GM19463 (cell line): ENCODE measurements around the gene REEP1.
A peak's percentile ranks its signal among the peaks of the same experiment; 100 is the strongest.
"Not testable (repeated sequence)": the region's sequence is repeated elsewhere in the genome, so short reads cannot be mapped to it uniquely, and the experiment has no call there.

ENCODE experiments used
- ATAC-seq: cut with Tn5 transposase; IDR thresholded peaks from one replicate; pipeline ENCODE4 v1.9.1; 2021; ENCODE audit warnings: mild to moderate bottlenecking, moderate library complexity; ENCODE audit not compliant: unreplicated experiment

Gene REEP1

DNA sequence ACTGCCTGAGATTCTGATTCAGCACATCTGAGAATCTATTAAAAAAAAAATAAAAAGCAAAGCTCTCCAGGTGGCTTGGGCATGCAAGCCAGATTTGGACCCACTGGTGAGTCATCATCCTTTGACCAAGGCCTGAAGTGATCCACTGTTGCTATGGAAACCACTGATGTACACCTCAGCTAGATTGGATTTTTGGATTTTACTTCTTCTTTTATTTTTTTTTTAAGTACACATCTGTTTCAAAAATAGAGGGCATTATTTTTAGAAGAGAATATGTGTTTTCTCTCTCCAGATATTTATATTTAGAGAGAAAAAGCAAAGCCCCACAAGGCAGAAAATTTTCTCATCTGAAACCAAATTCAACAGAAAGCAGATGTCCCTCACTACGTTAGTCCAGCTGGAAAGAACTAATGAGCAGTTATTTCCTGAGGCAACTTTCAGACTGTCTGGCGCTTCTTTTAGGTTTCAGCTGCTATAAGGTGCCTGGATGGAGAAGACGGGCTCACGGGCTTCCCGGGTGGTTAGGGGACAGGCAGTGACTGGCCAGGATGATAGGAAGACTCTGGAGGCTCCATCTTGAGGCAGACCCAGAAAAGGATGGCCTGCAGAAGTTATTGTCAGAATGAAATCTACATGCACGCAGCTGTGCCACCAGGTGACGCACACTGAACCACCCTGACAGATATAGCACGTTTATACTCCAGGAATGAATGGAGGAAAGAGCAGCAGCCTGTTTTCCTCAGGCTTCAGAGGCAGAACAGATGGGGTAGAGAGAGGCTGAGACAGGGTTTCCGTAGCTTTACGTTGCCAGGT is 87.6 kb downstream of the REEP1 start:
- ATAC-seq = peak; percentile 51

DNA sequence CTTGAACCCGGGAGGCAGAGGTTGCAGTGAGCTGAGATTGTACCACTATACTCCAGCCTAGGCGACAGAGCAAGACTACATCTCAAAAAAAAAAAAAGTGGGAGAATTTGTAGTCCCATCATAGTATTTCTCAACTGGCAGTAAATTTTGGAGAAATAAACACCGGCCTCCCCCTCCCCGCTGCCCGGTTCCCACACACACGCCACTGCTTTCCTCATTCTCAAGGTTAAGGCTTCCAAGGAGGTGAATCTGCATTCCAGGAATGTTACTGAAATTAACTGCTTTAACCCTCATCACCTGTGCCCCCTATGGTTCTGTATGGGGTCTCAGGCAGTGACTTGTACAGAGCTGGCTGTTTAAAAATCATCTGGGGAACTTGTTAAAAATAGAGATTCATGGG is 88.2 kb downstream of the REEP1 start:
- no peak for ATAC-seq

DNA sequence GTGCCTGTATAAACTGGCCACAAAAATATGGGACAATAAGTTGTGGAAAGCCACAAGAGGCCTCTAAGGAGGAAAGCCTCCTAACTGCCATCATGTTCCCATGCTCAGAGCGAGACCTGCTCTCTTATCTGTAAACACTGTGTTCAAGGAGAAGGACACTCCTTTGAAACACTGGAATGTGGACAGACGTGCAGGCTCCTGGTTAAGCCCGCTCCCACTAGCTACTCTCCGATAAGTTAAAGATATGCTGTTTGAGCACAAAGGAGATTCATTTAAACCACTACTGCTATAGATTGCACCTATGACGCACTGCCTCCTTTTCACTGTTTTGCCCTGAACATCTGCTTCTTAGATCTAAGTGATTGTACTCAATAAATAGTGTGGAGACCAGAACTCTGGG is 92.2 kb downstream of the REEP1 start:
- ATAC-seq = not testable (repeated sequence)

DNA sequence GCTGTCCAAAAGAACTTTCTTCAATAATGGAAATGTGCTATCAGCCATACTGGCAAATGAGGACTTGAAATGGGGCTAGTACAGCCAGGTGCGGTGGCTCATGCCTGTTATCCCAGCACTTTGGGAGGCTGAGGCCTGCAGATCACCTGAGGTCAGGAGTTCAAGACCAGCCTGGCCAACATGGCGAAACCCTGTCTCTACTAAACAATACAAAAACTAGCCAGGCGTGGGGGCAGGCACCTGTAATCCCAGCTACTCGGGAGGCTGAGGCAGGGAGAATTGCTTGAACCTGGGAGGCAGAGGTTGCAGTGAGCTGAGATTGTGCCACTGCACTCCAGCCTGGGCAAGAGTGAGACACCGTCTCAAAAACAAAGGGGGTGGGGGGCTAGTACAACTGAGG is 92.6 kb downstream of the REEP1 start:
- ATAC-seq = not testable (repeated sequence)

DNA sequence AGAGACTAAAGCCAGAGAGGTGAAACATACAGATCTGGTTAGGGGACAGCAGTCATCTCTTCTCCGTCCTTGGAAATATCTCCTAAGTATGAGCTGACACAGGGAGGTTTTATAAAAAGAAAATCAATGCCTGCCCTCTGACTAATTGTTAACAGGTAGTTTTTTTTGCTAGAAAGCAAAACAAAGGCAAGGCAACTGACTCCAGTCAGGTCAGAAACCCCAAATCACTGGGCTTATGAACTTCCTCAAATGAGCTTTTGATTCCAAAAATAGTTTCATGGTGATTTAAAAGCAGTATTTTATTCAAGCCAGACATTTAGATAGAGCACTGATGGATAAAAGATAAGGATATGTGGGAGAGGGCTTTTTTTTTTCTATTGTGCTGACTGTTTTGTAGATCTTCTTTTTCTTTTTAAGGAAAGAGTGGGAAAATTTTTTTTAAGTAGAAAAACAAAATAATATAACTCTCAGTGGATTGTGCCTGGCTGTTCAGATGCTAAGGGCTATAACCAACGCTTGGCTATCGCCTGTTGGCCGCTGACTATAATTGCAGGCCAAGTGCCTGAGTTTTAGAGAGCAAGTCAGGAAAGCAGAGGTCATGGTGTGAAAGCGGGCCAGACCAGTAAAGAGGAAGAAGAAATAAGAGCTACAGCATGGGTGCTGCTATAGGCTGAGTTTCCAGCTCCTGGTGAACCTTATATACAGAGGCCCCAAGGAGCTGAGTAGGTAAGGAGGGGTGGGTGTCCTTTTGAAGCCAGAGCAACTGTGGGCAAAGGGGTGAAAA is 93.3 kb downstream of the REEP1 start:
- ATAC-seq = no peak

DNA sequence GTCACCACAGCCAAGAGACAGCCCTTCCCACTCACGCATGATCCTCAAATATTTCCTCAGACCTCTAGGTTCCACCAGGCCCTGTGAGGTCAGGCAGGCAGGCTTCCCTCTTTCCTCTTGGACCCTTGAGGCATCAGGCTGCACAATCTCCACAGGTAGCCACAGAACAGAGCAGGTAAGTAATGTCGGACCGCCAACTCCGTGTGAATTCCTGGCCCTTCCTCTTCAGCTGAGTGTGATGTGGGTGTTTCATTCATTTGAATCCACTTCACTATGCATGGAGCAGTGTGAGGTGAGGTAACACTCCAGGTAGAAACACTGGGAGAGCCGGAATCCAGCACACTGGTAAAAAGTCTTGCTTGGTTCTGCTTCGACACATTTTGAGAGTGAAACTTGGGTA is 94.2 kb downstream of the REEP1 start:
- ATAC-seq = no peak

DNA sequence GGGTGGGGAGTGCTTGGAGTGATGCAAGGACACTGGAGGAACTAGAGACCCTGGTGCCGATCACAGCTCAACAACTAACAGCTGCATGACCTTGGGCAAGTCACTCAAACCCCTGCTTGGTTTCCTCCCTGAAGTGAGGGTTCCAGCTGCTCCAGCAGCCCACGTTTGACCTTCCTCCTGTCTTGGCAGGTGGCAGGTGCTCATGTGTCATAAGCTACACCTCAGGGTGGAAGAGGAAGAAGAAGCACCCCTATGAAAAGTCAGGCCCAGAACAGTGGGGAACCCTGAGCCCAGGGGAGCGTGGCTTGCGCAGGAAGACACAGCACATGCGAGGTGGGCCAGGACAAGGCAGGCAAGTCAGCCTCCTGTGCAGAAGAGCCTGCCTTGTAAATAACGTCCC is 95.8 kb downstream of the REEP1 start:
- ATAC-seq = no peak

DNA sequence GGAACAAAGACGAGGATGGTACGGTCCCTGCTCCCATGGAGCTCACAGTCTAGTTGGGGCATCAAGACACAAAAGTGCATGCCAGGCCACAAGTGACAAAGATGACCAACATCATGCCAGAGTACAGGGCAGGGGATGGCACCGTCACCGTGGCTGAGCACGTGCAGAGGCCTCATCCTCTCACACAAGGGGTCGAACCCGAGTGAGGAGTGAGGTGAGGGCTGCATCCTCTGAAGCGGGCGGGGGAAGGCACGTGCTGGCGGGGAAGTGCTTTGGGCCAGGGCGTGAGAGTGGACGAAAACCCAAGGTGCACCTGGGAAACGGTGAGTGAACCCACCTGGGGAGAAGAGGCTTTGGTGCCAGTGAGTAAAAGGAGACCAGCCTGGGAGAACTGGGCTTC is 97.2 kb downstream of the REEP1 start:
- ATAC-seq = no peak

DNA sequence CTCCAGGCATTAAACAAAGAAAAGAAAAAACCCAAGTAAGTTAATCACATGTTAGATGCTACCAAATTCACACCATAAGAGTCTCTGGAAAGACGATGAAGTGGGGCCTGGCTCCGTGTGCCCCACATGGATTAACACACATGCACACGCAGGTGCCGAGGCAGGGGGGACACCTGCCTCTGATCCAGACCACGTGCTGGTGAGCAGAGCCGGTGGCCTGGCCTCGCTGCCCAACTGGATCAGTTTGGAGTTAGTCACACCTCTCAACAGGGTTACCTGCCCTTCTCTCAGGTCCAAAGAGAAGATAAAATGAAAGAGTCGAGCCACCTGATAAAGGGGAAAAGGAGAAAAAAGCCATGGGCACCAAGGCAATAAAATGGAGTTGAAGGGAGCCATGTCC is 97.7 kb downstream of the REEP1 start:
- ATAC-seq = no peak

DNA sequence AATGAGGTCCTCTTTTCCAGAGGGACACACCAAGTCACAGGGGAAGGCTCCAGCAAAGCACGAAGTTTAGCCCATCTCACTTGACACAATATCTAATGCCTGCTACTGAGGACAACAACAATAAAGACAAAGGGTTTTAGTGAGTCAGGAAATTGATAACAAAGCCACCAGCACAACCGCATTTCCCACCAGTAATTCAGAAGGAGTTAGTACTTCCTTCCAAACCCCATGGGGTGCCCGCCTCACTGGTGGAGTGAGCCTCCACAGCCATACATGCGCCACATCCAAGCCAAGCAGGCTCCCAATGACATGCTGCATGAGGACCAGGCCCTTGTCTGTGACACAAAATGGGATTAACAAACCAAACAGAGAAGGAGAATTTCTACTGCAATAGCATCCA is 98.1 kb downstream of the REEP1 start:
- ATAC-seq = no peak

DNA sequence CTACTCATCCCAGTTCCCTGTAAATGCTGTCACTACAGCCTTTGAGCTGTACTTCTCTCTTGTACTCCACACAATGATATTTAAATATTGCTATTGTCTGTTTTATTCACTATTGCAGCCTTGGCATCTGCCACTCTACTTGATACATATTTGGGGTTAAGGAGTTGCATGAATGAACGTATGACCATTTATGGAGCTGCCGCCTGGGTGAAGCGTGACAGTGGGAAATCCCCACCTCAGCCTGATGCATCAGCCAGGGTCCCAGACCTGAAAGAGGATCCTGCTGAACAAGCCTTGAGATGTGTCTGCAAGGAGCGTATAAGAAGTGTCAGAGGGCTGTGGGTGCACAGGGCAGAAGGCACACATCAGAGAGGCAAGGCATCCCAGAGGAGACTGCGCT is 99.1 kb downstream of the REEP1 start:
- ATAC-seq = peak; percentile 94

DNA sequence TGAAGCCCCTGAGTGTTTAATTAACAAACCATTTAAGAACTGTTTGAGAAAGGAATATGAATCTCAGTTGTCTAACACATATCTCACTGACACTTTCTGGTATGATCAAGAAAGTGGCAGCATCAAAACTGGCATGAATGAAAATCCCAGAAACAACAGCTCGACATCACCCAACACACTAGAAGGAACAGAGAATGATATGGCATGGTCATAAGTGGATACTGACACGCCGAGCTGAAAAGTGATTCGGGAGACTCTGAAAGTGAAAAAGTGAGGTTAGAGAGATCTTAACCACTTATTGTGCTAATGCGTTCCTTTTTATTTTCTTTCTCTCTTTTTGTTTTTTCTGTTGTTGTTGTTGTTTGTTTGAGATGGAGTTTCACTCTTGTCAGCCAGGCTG is 100.3 kb downstream of the REEP1 start:
- no peak for ATAC-seq

DNA sequence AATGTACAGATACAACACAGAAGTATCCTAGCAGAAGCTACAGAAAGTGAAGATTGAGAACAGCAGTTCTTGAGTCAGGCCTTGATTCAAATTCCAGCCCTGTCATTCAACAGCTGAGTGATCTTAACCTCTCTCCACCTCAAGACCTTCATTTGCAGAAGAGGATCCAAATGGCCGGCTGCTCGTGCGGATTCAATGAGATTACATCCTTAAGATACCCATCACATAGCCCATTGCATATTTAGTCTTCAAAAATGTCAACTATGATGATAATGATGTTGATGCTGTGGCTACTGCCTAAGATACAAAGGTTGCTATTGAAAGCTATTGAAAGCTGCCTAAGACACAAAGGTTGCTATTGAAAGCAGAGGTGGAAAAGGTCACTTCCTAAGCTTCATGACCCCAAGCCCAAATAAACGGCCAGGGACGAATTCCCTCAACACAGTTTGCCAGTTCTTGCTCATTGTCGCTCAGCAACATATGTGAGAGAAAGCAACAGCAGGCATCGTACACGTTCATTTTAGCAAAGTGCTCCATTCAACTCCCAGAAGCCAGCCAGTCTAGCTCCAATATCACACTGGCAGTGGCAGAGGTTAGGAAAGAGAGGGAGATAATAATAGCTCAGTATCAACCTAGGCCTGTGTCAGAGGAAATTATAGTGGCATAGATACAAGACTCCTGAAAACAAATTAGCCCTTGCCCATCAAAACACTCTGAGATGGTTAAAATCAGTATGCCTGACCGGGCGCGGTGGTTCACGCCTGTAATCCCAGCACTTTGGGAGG is 102.0 kb downstream of the REEP1 start:
- ATAC-seq = no peak

DNA sequence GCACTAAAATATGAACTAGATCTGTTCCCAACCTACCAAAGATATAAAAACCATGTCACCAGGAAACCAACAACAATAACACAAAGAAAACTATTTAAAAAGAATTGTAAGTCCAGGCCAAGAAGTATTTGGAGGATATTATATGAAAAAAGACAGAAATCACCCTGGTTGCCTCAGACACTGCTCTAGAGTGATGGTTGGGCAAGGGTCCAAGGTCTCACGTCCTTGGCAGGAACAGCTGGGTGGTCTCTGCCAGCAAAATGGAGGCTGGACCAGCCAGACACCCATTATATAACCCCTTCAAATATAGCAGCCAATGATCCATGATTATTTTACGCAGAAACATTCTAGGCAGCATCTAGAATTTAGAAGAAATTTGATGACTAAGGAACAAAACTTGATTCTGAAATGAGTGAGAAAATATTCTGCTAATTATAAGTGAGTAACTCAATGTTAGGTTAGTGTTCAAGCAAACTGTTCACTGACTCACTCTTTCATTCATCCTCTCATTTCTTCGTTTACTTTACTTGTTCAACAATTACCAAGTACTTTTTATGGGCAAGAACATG is 102.8 kb downstream of the REEP1 start:
- ATAC-seq = no peak

DNA sequence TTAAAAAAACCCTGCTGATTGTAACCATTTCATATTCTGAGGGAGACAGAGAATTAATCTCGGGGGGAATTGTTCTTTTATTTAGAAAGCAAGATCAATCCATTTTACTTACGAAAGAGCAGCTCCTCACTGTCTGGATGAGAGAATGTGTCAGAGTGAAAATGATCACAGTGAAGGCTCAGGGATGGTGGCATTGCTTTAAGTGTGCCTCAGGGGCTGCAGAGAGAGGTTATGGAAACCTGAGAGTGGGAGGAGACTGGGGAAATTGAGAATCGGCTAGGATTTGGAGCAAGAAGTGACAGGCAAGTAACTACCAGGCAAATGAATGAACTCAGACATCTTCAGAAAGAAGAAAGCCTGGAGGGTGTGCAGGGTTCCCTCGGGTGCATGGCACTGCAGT is 104.0 kb downstream of the REEP1 start:
- ATAC-seq = no peak

DNA sequence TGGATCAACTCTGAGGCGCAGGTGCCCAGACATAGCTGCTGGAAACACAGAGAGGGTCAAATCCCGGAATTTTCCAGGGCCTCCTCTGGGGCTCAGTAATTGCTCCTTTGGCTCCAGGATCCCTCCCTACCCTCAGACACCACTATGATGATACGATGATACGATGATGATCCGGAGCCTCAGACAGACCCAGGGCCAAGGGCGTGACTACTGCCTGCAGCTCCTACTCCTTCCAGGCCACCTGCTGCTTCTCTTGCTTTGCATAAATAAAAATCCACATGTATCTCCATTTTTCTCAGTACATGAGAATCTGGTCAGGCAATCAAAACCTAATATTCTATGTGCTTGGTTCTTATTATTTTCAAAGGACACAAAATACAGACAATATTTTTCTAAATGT is 104.5 kb downstream of the REEP1 start:
- ATAC-seq = no peak

DNA sequence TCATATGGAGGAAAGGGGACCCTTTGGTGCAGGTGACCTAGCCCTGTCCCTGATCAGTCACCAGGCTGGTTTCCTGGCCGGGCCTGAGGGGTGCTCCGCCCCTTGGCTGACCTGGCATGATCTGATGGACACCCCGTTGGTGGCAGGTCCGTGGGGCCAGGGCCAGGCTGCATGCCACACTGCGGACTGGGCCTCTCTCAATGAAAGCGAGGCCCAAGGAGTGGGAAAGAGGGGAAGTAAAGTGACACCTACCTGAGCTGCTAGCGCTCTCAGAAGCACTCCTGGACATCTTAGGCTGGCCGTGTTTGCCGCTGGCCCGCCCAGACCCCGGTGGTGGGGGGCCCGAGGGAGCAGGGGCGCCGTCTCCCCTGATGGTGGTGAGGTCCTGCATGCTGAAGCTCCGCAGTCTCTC is 105.0 kb downstream of the REEP1 start:
- ATAC-seq = no peak

DNA sequence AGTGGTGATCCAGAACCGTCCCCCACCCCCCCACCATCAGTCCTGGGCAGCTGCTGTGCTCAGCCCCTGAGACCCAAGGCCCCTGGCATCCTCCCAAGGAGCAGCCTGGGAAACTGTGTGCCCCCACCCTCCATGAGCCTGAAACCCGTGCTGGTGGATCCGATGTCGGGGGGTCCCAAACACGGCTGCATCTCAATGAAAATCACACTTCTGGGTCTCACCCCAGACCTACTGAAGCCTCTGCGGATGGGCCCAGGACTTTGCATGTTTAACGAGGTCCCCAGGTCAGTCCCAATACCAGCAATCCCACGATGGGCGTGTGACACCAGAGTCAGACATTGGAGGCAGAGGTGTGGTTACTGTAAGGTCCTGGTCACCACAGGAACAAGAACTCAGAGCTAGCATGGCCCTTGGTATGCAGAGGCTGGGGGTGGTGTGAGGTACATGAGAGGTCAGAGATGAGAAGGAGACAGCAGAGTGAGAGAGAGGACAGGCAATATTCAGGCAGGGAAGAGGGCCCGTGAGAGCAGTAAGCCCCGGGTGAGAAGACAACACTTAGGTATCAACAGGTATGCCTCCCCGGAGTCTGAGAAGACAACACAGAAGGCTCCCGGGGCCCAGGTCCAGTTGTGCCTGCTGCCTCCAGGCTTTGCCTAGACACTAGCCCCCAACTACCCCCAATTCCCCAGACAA is 105.6 kb downstream of the REEP1 start:
- ATAC-seq = no peak

DNA sequence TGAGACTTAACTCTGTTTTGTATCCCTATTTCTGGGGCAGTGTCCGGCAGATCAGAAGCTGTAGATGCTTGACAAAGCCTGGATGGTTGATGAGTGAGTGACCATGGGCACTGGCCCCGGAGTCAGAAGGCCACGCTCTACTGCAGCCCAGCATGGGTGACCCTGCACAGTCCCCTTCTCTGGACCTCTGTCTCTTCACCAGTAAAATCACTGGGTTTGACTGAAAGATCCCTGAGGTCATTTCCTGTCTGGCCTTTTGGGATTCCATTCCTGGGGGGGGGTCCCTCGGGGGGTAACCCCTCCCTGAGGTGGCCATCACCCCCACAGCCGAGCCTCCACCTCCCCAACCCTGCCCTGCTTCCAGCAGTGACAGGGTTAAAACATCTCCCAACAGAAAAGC is 106.5 kb downstream of the REEP1 start:
- no peak for ATAC-seq

DNA sequence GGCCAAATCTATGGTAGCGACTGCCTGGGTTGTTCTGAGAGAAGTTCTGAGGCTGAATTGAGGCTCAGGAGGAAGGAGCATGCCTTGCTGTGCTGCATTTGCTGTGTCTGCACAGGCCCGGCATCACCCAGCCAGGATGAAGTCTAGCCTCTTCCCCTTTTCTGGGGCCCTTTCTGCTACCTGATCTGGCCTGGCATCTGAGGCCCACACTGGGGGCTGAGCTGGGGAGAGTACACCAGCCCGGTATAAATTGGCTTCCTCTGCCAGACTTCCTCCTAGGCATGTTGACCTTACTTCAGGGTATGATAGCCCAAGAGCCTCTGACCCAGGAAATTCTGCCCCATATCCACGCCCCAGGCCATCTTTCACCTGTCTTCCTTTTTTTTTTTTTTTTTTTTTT is 108.2 kb downstream of the REEP1 start:
- no peak for ATAC-seq

DNA sequence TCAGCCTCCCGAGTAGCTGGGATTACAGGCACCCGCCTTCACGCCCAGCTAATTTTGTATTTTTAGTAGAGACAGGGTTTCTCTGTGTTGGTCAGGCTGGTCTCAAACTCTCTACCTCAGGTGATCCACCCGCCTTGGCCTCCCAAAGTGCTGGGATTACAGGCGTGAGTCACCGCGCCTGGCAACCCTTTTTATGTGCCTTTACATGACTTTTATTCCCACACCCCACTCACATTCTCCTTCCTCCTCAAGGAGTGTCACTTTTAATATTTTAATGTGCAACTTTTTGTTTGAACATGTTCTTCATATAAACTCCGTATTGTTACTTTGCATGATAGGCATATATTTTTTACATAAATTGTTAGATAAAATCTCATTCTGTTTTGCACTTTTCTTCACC is 108.9 kb downstream of the REEP1 start:
- ATAC-seq = not testable (repeated sequence)
